Endothelial cell of umbilical vein (primary cell): ENCODE results near the gene RNPEPL1. TPM values are rescaled to one million over a fixed set of nuclear protein-coding genes. Genes with fewer than 3 reads are reported as not detected.

Source experiments
- BruUV-seq: library from RNA; stranded (reverse); fragments of 400-500 nt; replicated peaks from 2 replicates; lab custom pipeline; 2021; lab: Mats Ljungman, UMichigan
- CTCF ChIA-PET: fragments of 300-600, 350-600 bp; sonication (Branson Sonifier 250); formaldehyde crosslinking; loops from one replicate; lab custom pipeline; 2021; ENCODE audit warnings: antibody characterized with exemption, inconsistent platforms; lab: Charles Lee
- POLR2A ChIA-PET: fragments of 300-600, 350-600 bp; sonication (Branson Sonifier 250); formaldehyde crosslinking; loops from one replicate; lab custom pipeline; 2021; ENCODE audit warnings: antibody characterized with exemption, inconsistent platforms; lab: Charles Lee
- DNase-seq: peaks from one replicate; pipeline ENCODE4 v3.0.0-alpha.2; 2011; ENCODE audit warnings: low read depth, low spot score
- FAIRE-seq: peaks from 2 replicates; lab custom pipeline; 2011; peaks lifted over from hg19 to GRCh38; lab: Jason Lieb, UNC
- H2AFZ ChIP-seq: 2 replicates; pipeline ENCODE4 v1.6.0; 2012; ENCODE audit warnings: low read depth, low read length, control low read depth, inconsistent platforms
- H3K27ac ChIP-seq: 2 replicates; pipeline ENCODE4 v1.5.1; 2011; ENCODE audit warnings: low read depth, mild to moderate bottlenecking, control low read depth, low read length, moderate library complexity; ENCODE audit not compliant: insufficient read depth
- H3K27me3 ChIP-seq, 2 experiments: 2 replicates each; pipeline versions ENCODE4 v1.6.0 to v1.6.1; 2011; ENCODE audit warnings: low read length in 2 of 2, mixed read lengths in 1 of 2; ENCODE audit not compliant: control insufficient read depth in 2 of 2, insufficient read depth in 2 of 2
- H3K36me3 ChIP-seq, 2 experiments: 2 replicates in 1 of 2; 3 replicates in 1 of 2; pipeline ENCODE4 v1.5.1; 2011; ENCODE audit warnings: low read length in 2 of 2, mild to moderate bottlenecking in 1 of 2, moderate library complexity in 1 of 2; ENCODE audit not compliant: control insufficient read depth in 2 of 2, insufficient read depth in 2 of 2; ENCODE audit errors: extremely low read depth in 1 of 2
- H3K4me1 ChIP-seq: 3 replicates; pipeline ENCODE4 v1.5.1; 2011; ENCODE audit warnings: mild to moderate bottlenecking, low read length; ENCODE audit not compliant: control insufficient read depth, insufficient read depth; ENCODE audit errors: extremely low read depth
- H3K4me2 ChIP-seq: 2 replicates; pipeline ENCODE4 v1.6.1; 2011; ENCODE audit warnings: low read length, control low read depth, mixed read lengths; ENCODE audit not compliant: insufficient read depth
- H3K4me3 ChIP-seq, 3 experiments: fragments of 200-600 bp in 1 of 3; sonication (generic), shearing (Covaris generic) in 1 of 3; replicated peaks in 1 of 3; 2 replicates each; pipeline ENCODE4 v1.5.1; 2011 to 2016; ENCODE audit warnings: control low read depth in 3 of 3, low read length in 3 of 3, mild to moderate bottlenecking in 2 of 3, inconsistent platforms in 1 of 3, low read depth in 1 of 3, moderate library complexity in 1 of 3; ENCODE audit not compliant: insufficient read depth in 1 of 3
- H3K79me2 ChIP-seq: 2 replicates; pipeline ENCODE4 v1.6.0; 2012; ENCODE audit warnings: low read length, inconsistent platforms; ENCODE audit not compliant: control insufficient read depth, insufficient read depth
- H3K9ac ChIP-seq: replicated peaks from 2 replicates; pipeline ENCODE3; 2011; ENCODE audit warnings: low read length, control low read depth; ENCODE audit not compliant: insufficient read depth; ENCODE audit errors: extremely low read depth
- H3K9me1 ChIP-seq: replicated peaks from 3 replicates; pipeline ENCODE4 v1.6.0; 2011; ENCODE audit warnings: mild to moderate bottlenecking, low read length; ENCODE audit not compliant: control insufficient read depth, insufficient read depth; ENCODE audit errors: extremely low read depth
- H3K9me3 ChIP-seq: replicated peaks from 2 replicates; pipeline ENCODE4 v1.5.1; 2012; ENCODE audit warnings: low read length, inconsistent platforms; ENCODE audit not compliant: control insufficient read depth, insufficient read depth
- H4K20me1 ChIP-seq: replicated peaks from 2 replicates; pipeline ENCODE3; 2011; ENCODE audit warnings: mild to moderate bottlenecking, low read length; ENCODE audit not compliant: control insufficient read depth, insufficient read depth; ENCODE audit errors: extremely low read depth
- CTCF ChIP-seq, 2 donors: IDR thresholded peaks; 1 replicate in 1 of 2; 2 replicates in 1 of 2; pipeline ENCODE4 v1.5.1; 2011; ENCODE audit warnings: low read length in 2 of 2, mild to moderate bottlenecking in 2 of 2, moderate library complexity in 2 of 2, control low read depth in 1 of 2, inconsistent platforms in 1 of 2, low read depth in 1 of 2; ENCODE audit not compliant: insufficient read depth in 1 of 2; ENCODE audit errors: extremely low read depth in 1 of 2
- FOS ChIP-seq: IDR thresholded peaks from 2 replicates; pipeline ENCODE4 v1.6.1; 2011; ENCODE audit warnings: mild to moderate bottlenecking, low read length, moderate library complexity, borderline replicate concordance; ENCODE audit not compliant: insufficient read depth
- GATA2 ChIP-seq: IDR thresholded peaks from 2 replicates; pipeline ENCODE4 v1.7.0; 2011; ENCODE audit warnings: low read depth, mild to moderate bottlenecking, moderate library complexity, mixed read lengths, low read length; ENCODE audit not compliant: insufficient read length, insufficient read depth
- JUN ChIP-seq: IDR thresholded peaks from 2 replicates; pipeline ENCODE4 v1.6.1; 2011; ENCODE audit warnings: borderline replicate concordance, low read depth; ENCODE audit not compliant: insufficient read length, insufficient read depth
- MAX ChIP-seq: IDR thresholded peaks from 2 replicates; pipeline ENCODE4 v1.6.1; 2011; ENCODE audit not compliant: insufficient read depth, insufficient read length
- MYC ChIP-seq: IDR thresholded peaks from one replicate; pipeline ENCODE4 v1.6.1; 2011; ENCODE audit warnings: mild to moderate bottlenecking, low read depth, low read length
- POLR2A ChIP-seq: IDR thresholded peaks from 2 replicates; pipeline ENCODE4 v1.6.1; 2012; ENCODE audit warnings: low read depth, mild to moderate bottlenecking, control low read depth, low read length
- POLR2AphosphoS5 ChIP-seq: IDR thresholded peaks from 2 replicates; pipeline ENCODE4 v1.6.1; 2012; ENCODE audit warnings: low read depth, mild to moderate bottlenecking, control low read depth, low read length, moderate library complexity; ENCODE audit not compliant: insufficient read depth
- dilution Hi-C: fragments of 300-500 bp; cut with MboI; formaldehyde crosslinking; loops from one replicate; pipeline ENCODE4 v1.15.0; 2019; ENCODE audit warnings: low sequenced_read_pairs; ENCODE audit not compliant: extremely low pct_ligation_motif_present
- intact Hi-C: fragments of 100-400 bp; cut with micrococcal nuclease; formaldehyde crosslinking; loops from one replicate; pipeline ENCODE4 v1.10.0; 2022
- polyA plus RNA-seq, 4 experiments: library from polyadenylated mRNA; depleted of rRNA in 3 of 4; stranded (reverse) in 3 of 4; unstranded in 1 of 4; fragments of >200 nt; gene quantifications; 2 replicates each; pipeline versions ENCODE4 v1.2.1 to v1.2.3, GENCODE V29; 2011 to 2012; ENCODE audit warnings: missing spikeins in 1 of 4
- total RNA-seq: library from RNA; stranded (reverse); gene quantifications from 2 replicates; pipeline ENCODE4 v1.2.3, GENCODE V29; 2021

The RNPEPL1 gene
- total and polyA plus RNA-seq, 2 donors (not counting 3 experiments of a cell fraction or from before 2014, with no cell fraction given), result 35.8 to 67.1 TPM

GRCh38 chr2:240602266-240603050, 34.2 kb downstream of the RNPEPL1 start:
- ChIA-PET POLR2A (interaction anchor here (0.7 kb wide), 1 partner anchor 36 kb away, joined by 7 read pairs; no protein-coding TSS in a partner anchor), CTCF (interaction anchor here (1.3 kb wide), 1 partner anchor 89 kb away, joined by 4 read pairs; no protein-coding TSS in a partner anchor)
- Histone ChIP-seq H3K36me3 (peaks cover 0 to 8% of the 10 kb centered on the region in 2 experiments), H3K9me1 (no peaks in the 10 kb centered on the region), H3K4me3 (no peak overlapping the region), H3K9ac (no peak overlapping the region), H3K27me3 (no peaks in the 10 kb centered on the region), H3K9me3 (no peaks in the 10 kb centered on the region), H3K4me2 (no peak overlapping the region), H2AFZ (no peak overlapping the region), H3K4me1 (peaks cover 2% of the 10 kb centered on the region), H4K20me1 (no peaks in the 10 kb centered on the region), H3K79me2 (no peaks in the 10 kb centered on the region), H3K27ac (no peak overlapping the region)
- FAIRE-seq (no peak), DNase-seq (no peak)
- TF ChIP-seq GATA2 (no peak), POLR2AphosphoS5 (no peak), MYC (no peak), FOS (no peak), CTCF (IDR thresholded peaks at IDR 0.05; ENCODE audit: extremely low read depth in 1 of 2, insufficient read depth in 1 of 2, low read depth in 1 of 2, low read length in 2 of 2) (no peak), POLR2A (no peak), JUN (no peak), MAX (no peak)
- intact Hi-C loops (loop anchor here (5.0 kb wide), 1 partner anchor 310 kb away; no protein-coding TSS in a partner anchor), dilution Hi-C loops (no loop called here)
- no TSS peak for BruUV-seq
